ENCODE data around the gene CGB7.

DNA sequence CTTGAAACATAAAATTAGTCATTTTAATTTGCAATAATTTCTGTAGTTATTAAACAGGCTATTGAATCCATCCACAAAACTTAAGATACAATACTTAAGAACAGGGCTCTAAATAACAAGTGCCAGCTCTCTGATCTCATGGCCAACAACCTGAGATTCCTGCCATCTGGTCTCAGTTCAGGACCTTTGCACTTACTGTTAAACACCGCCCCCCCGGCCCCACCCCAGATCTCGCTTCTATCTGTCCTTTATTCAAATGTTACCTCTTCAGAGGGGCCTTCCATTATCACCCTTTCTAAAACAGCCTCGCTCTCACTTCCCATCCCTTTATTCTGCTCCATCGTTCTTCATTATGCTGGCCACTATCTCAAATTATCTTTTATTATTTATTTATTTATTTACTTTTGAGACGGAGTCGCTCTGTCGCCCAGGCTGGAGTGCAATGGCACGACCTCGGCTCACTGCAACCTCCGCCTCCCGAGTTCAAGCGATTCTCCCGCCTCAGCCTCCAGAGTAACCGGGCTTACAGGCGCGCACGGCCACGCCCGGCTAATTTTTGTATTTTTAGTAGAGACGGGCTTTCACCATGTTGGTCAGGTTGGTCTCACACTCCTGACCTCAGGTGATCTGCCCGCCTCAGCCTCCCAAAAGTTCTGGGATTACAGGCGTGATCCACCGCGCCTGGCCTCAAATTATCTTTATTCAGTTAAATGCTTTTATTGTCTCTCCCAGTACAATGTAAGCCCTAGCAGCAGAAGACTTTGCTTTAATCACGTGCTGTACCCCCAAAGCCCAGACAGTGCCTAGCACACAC, 26.9 kb upstream of the CGB7 start:
- TF ChIP-seq CTCF (IDR thresholded peaks at IDR 0.05) (no peak), POLR2AphosphoS5 (IDR thresholded peaks at IDR 0.05) (no peak), POLR2A (IDR thresholded peaks at IDR 0.05) (no peak)

All from gastroesophageal sphincter (tissue), 3 donors.